ENCODE results near the gene NAALADL2. TPM values are rescaled to one million over a fixed set of nuclear protein-coding genes. Genes with fewer than 3 reads are reported as not detected.

NAALADL2 gene
- polyA plus RNA-seq, 2 of the 4 experiments (the other 2 are of a cell fraction), result 0.09 to 0.28 TPM

DNA sequence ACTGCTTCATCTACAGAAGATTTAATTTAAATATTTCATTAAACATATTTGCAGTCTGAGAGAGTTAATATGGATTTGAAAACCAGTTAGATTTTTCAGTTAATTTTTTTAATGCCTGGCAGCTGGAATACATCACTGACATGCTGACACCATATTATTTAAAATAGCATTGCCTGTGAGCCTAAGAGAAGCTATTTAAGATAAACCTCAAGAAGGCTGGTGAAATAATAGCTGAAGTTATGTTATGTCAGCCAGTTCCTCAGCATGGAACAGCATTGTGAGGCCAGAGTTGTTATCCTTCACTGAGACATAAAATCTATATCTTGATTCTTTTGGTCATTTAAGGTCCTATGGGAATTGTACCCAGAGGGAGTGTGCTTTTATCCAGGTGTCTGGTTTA, 705.2 kb downstream of the NAALADL2 start:
- Histone ChIP-seq H3K4me2 (no peak overlapping the region), H3K4me3 (no peak overlapping the region), H3K9me3 (no peaks in the 10 kb centered on the region), H3K27ac (no peak overlapping the region), H3K4me1 (no peaks in the 10 kb centered on the region)
- CTCF ChIA-PET, result interaction anchor here (1.2 kb wide), 1 partner anchor 9 kb away, joined by 3 read pairs; no protein-coding TSS in a partner anchor
- TF ChIP-seq CEBPB (IDR thresholded peaks at IDR 0.05), result no peak
- ATAC-seq (no peak), FAIRE-seq (no peak), DNase-seq (ENCODE audit: low read depth in 1 of 2, low spot score in 1 of 2) (no peak)
- POLR2A ChIA-PET, result no interaction called here

- no peak overlapping the region for H3K27ac ChIP-seq
- no peak overlapping the region for H3K4me2 ChIP-seq
- FAIRE-seq, result no peak
- H3K9me3 ChIP-seq, result no peaks in the 10 kb centered on the region
- TF ChIP-seq ZSCAN20 (CRISPR knock-in tag; IDR thresholded peaks at IDR 0.05) (no peak), NR3C1 (IDR thresholded peaks at IDR 0.05) (no peak), HEYL (CRISPR knock-in tag; IDR thresholded peaks at IDR 0.05) (no peak), EHMT2 (IDR thresholded peaks at IDR 0.05; ENCODE audit: low read depth) (no peak), MAFK (IDR thresholded peaks at IDR 0.05; ENCODE audit: partially characterized antibody) (no peak), HOXB13 (CRISPR knock-in tag; IDR thresholded peaks at IDR 0.05; ENCODE audit: low read depth) (no peak)
- no peak overlapping the region for H3K4me3 ChIP-seq
- ATAC-seq, result no peak
- DNase-seq (ENCODE audit: low read depth in 1 of 2, low spot score in 1 of 2), result no peak
- ChIA-PET CTCF (no interaction called here), POLR2A (no interaction called here)
- no peaks in the 10 kb centered on the region for H3K4me1 ChIP-seq
Measured at GRCh38 chr3:175571096-175571495, 712.0 kb downstream of the NAALADL2 start.

DNA sequence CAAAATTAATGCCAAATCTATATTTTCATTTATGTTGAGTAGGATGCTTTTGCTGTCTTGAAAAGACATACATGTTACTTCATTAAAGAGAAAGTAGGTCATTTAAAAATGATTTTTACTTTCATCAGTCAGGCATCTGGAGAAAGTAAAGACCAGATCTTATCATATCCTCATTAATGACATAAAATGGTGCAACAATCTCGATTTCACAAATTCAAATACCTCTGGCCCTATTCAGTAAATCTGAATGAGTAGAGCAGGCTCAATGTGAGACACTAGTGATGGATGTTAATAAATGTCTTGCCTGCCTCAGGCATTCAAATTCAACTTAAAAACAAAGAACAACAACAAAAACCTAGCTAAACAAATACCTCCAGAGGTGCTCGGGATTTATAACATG, 714.1 kb downstream of the NAALADL2 start:
- no peaks in the 10 kb centered on the region for H3K9me3 ChIP-seq
- H3K4me3 ChIP-seq, result no peak overlapping the region
- POLR2A ChIA-PET, result no interaction called here
- TF ChIP-seq BHLHE40 (IDR thresholded peaks at IDR 0.05; ENCODE audit: low read depth, low read length) (no peak), NPAS2 (CRISPR knock-in tag; IDR thresholded peaks at IDR 0.05; ENCODE audit: borderline replicate concordance) (no peak), ZSCAN20 (CRISPR knock-in tag; IDR thresholded peaks at IDR 0.05) (no peak), RAD21 (conservative IDR thresholded peaks at IDR 0.05 in 1 of 2, IDR thresholded peaks at IDR 0.05 in 1 of 2) (no peak), JUNB (IDR thresholded peaks at IDR 0.05) (no peak)
- TF ChIP-seq, protein P1, sequence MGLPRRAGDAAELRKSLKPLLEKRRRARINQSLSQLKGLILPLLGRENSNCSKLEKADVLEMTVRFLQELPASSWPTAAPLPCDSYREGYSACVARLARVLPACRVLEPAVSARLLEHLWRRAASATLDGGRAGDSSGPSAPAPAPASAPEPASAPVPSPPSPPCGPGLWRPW (IDR thresholded peaks at IDR 0.05), result no peak
- no peak for ATAC-seq
- CTCF ChIA-PET, result interaction anchor here (0.8 kb wide), 1 partner anchor 9 kb away, joined by 3 read pairs; no protein-coding TSS in a partner anchor
- H3K27ac ChIP-seq, result no peak overlapping the region
- H3K4me1 ChIP-seq, result no peaks in the 10 kb centered on the region
- FAIRE-seq, result no peak
- no peak for DNase-seq (ENCODE audit: low read depth in 1 of 2, low spot score in 1 of 2)
- 15% methylated on average over 2 of the region's 2 CpGs for WGBS (ENCODE audit: missing lambda C conversion rate)
- H3K4me2 ChIP-seq, result no peak overlapping the region

DNA sequence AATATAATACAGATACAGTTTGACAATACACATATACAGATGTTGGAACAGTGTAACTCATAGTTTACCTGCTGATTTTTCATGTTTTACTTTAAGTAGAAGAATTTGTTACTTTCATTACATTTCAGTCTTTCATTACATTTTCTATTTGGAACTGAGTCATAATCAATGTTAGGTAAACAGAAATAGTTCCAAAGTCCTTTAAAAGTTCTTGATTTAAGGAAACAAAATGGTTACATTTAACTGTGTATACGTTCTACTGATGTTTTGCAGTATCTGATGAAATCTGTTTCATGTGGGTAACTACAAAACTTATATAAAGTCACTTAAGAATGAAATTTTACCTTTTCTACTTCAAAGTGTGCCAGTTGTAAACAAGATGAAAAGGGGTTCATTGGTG, 721.2 kb downstream of the NAALADL2 start:
- ATAC-seq, result no peak
- no peak overlapping the region for H3K27ac ChIP-seq
- ChIA-PET CTCF (no interaction called here), POLR2A (no interaction called here)
- H3K4me1 ChIP-seq, result no peaks in the 10 kb centered on the region
- H3K4me3 ChIP-seq, result no peak overlapping the region
- TF ChIP-seq ZFP36 (IDR thresholded peaks at IDR 0.05; ENCODE audit: borderline replicate concordance, partially characterized antibody), result no peak
- no peak for TF ChIP-seq JUNB (IDR thresholded peaks at IDR 0.05)
- FAIRE-seq, result no peak
- no peaks in the 10 kb centered on the region for H3K9me3 ChIP-seq
- no peak for DNase-seq (ENCODE audit: low read depth in 1 of 2, low spot score in 1 of 2)
- WGBS (ENCODE audit: missing lambda C conversion rate), result 3% methylated on average over 1 of the region's 1 CpG
- no peak overlapping the region for H3K4me2 ChIP-seq

- Histone ChIP-seq H3K9me3 (no peaks in the 10 kb centered on the region), H3K4me1 (no peaks in the 10 kb centered on the region), H3K4me2 (no peak overlapping the region), H3K4me3 (no peak overlapping the region), H3K27ac (no peak overlapping the region)
- CTCF ChIA-PET, result no interaction called here
- FAIRE-seq, result no peak
- DNase-seq (ENCODE audit: low read depth in 1 of 2, low spot score in 1 of 2), result no peak
- no peak for TF ChIP-seq TP53 (CRISPR knock-in tag; IDR thresholded peaks at IDR 0.05)
- no peak for TF ChIP-seq HOXB5 (CRISPR knock-in tag; IDR thresholded peaks at IDR 0.05)
- no peak for TF ChIP-seq E2F6 (IDR thresholded peaks at IDR 0.05; ENCODE audit: borderline replicate concordance, low read depth)
- TF ChIP-seq, protein P2, sequence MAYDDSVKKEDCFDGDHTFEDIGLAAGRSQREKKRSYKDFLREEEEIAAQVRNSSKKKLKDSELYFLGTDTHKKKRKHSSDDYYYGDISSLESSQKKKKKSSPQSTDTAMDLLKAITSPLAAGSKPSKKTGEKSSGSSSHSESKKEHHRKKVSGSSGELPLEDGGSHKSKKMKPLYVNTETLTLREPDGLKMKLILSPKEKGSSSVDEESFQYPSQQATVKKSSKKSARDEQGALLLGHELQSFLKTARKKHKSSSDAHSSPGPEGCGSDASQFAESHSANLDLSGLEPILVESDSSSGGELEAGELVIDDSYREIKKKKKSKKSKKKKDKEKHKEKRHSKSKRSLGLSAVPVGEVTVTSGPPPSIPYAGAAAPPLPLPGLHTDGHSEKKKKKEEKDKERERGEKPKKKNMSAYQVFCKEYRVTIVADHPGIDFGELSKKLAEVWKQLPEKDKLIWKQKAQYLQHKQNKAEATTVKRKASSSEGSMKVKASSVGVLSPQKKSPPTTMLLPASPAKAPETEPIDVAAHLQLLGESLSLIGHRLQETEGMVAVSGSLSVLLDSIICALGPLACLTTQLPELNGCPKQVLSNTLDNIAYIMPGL (CRISPR knock-in tag; IDR thresholded peaks at IDR 0.05; ENCODE audit: borderline replicate concordance), result no peak
- TF ChIP-seq CBX2 (IDR thresholded peaks at IDR 0.05; ENCODE audit: borderline replicate concordance, low read depth), result no peak
- no peak for TF ChIP-seq SMC3 (IDR thresholded peaks at IDR 0.05)
- no peak for TF ChIP-seq ZSCAN20 (CRISPR knock-in tag; IDR thresholded peaks at IDR 0.05)
- no peak for TF ChIP-seq ELK1 (IDR thresholded peaks at IDR 0.05; ENCODE audit: low read depth, low read length)
- TF ChIP-seq ATOH8 (CRISPR knock-in tag; IDR thresholded peaks at IDR 0.05; ENCODE audit: low read depth), result no peak
- TF ChIP-seq EHMT2 (IDR thresholded peaks at IDR 0.05; ENCODE audit: low read depth), result no peak
- TF ChIP-seq MAX (IDR thresholded peaks at IDR 0.05), result no peak
- no peak for TF ChIP-seq ESRRA (IDR thresholded peaks at IDR 0.05; ENCODE audit: borderline replicate concordance, low read length)
- no peak for TF ChIP-seq HEYL (CRISPR knock-in tag; IDR thresholded peaks at IDR 0.05)
- TF ChIP-seq SREBF2 (IDR thresholded peaks at IDR 0.05), result no peak
- WGBS (ENCODE audit: missing lambda C conversion rate), result 17% methylated on average over 2 of the region's 2 CpGs
- POLR2A ChIA-PET, result no interaction called here
- ATAC-seq, result no peak
Measured at GRCh38 chr3:175585898-175586297, 726.8 kb downstream of the NAALADL2 start.

All from A549 (cell line).